Brain pericyte (primary cell): ENCODE results near the gene ZNF592.
A peak's percentile ranks its signal among the peaks of the same experiment; 100 is the strongest.
"Not testable (repeated sequence)": the region's sequence is repeated elsewhere in the genome, so short reads cannot be mapped to it uniquely, and the experiment has no call there.

Experiments
- DNase-seq: peaks from one replicate; pipeline ENCODE4 v3.0.0-alpha.2; 2012; ENCODE audit warnings: low read depth, low spot score

The ZNF592 gene

DNA sequence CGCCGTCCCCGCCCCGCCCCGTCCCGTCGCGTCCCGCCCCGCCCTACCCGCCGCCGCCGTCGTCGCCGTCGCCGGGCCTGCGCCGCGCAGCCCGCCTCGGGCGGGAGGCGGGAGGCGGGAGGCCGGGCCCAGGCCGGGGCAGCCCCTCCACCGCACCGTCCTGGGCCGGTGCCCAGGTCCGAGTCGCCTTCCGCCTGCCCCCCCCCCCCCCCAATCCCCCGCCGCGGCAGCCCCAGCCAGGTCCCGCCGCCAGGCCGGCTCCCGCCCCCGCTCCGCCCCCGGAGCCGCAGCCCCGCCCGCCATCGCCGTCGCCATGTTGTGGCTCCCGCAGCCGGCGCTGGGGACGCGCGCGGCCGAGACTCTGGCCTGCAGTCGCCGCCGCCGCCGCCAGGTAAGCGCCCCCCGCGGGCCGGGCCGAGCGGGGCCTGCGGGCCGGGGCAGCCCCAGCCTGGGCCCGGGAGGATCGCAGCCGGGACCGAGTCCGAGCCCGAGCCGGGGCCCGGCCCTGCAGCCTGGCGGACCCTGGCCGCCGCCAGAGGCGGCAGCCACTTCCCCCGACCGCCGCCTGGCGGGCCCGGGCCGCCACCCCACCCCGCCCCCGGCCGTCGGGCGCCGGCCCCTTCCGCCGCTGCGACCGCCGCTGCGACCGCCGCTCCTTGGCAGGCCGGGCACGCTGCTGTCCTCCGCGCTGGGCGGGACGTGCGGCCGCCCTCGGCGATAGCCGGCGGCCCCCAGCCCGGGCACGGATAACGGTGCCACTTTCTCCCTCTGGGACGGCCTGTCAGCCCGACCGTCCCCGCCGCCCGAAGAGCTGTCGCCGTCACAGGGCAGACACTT, at the start of gene ZNF592:
TSS of gene ZNF592 (plus strand) at position 319 of the 837 bp plus-strand sequence. CDS start 34,084 bp downstream, outside the sequence.
- DNase-seq = no peak

DNA sequence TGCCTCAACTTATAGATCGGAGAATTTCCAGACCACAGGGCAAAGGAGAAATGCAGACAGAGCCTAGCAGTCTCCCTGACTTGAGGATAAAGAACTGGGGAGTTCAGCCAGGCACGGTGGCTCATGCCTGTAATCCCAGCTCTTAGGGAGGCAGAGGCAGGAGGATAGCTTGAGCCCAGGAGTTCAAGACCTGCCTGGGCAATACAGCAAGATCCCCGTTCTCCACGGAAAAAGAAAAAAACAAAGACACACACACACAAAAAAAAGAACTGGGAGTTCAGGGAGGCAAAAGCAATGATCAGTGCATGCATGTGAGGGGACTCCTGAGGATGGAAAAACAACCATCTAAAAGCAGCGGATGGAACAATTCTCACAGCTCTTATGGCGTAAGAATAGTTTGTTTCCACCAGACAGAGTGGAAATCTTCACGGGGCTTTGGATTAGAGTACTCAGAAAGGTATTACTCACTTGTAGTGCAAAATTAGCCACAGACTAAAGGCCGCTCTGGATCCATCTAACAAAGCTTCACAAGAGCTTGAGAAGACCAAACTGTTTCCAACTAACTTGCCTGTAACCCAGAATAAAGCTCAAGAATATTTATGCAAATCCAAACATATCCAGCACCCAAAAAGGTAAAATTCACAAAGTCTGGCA, 48.7 kb upstream of the ZNF592 start:
- DNase-seq = no peak

DNA sequence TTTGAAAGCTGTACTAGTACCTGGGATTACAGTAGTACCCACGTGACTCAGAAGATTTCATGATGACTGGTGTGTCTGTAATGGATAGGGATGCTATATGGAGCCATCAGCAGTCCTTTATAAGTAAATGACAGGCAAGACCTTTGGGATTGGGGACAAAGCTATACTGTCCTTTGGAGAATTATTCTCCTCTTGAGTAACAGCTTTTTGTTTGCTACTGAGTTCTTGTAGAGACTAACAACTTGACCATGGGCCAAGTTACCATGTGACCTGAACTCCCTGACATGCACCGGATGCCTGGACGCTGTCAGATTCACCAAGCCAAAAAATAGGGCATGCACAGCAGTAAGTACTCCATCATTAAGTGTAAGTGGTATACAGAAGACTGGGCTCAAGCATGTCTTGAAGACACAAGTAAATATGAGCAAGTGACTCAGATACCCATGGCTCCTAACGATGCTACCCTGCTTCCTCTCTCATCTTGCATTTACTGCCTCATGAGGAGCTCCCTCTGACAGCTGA, 45.4 kb upstream of the ZNF592 start:
- DNase-seq = no peak

- DNase-seq = no peak
These were observed 44.6 kb upstream of the ZNF592 start for GRCh38 chr15:84703808-84704207.

- no peak for DNase-seq
These were observed 34.0 kb upstream of the ZNF592 start for GRCh38 chr15:84714372-84714771.

DNA sequence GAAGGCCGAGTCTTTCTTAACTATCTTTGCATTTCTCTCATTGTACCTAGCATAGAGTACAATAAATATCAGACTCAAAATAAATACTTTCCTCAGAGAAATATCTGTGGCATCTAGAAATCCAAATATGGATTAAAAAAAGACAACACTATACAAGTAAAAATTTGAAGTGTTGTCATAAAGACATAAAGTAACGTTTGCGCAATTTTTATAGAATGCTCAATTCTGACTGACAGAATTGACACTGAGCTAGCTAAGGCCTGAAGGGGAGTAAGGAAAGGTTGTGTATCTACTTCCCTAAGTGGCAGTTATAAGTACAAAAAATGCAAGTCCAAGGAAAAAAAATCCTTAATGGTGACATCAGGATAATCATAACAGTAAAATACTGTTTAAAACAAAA, 33.6 kb upstream of the ZNF592 start:
- no peak for DNase-seq

DNA sequence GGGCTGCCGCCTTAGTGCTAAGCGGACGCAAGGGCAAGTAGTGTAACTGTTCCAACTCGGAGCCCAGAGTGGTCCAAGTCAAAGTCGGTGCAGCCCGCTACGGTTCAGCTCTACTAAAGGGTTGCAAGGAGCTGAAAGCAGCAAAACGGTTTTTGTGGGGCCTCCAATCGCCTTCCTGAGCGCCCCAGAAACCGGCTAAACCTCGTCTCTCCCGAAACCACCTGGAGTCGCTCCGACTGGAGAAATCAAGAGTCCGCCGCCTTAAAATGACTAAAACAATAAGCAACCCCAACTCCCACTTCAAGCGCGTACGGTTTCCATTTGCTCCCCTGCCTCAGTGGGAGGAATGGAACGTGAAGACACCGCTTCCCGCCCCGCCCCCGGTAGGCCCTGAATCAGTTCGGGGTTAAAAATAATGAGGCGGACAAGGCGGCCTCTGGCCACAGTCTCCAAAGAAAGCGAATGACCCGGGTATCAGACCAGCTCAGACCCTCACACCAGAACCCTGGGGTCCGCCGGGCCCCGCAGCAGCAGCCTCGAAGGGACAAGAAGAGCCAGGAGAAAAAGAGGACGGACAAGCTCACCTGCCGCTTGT, 32.9 kb upstream of the ZNF592 start:
- no peak for DNase-seq

DNA sequence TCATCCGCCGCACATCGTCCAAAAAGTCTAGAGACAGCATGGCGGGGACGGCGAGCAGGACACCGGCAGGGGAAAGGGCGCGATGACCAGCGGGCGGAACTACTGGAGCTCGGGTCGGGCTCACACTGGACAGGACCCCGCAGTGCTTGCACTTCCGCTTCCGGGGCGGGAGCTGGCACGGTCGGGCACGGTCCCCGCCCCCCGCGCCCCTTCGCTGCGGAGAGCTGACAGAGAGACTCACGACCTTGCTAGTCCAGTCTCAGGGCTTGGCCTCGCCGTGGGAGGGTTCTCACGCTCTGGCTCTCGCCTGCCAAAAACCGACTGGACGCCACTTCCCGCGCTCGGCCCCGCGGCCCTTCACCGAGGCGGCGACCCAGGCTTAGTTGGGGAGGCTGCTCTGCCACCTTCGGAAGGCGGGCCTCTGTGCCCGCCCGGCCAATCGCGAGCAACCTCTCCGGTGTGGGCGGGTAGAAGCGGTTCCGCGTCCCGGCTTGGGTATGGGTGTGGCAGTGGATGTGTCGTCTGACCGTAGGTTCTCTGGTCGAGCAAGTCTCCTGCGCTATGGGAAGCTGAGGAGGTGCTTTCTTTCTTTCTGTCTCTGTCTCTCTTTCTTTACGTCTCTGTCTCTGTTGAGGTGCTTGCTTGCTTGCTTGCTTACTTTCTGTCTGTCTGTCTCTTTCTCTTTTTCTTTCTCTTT, 32.2 kb upstream of the ZNF592 start, which contains the start of gene SEC11A:
TSS of gene SEC11A (minus strand) at position 104 of the 697 bp plus-strand sequence. CDS start at position 40, 64 bp downstream.
- DNase-seq = peak; percentile 71

DNA sequence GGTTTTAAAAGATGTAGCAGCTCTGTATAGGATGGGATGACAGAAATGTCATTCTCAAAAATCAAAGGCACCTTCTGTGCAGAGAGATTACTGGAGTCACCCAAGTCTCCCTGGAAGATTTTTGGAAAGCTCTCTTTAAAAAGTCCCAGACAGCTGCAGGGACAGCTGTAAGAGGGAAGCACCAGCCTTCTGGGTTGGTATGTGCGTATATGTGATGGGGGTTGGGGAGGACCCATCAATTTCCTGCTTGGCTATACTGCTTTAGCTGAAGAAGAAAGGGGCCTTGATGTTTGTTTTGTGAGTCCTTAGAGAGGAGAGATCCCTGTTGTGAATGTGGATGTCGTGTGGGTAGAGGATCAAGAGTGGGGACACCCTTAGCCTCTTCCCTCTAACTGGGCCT, 27.0 kb upstream of the ZNF592 start:
- no peak for DNase-seq

DNA sequence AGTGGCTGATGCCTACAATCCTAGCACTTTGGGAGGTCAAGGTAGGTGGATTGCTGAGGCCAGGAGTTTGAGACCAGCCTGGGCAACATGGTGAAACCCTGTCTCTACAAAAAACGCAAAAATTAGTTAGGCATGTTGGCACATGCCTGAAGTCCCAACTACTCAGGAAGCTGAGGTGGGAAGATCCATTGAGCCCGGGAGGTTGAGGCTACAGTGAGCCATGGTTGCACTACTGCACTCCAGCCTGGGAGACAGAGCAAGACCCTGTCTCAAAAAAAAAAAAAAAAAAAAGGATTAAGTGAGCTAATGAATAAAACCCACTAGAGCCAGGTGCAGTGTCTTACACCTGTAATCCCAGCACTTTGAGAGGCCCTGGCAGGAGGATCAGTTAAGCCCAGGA, 25.8 kb upstream of the ZNF592 start:
- DNase-seq = no peak

- DNase-seq = no peak
These were observed 23.3 kb upstream of the ZNF592 start for GRCh38 chr15:84725001-84725491.

GRCh38 chr15:84727429-84727828, 21.0 kb upstream of the ZNF592 start:
- DNase-seq = no peak

DNA sequence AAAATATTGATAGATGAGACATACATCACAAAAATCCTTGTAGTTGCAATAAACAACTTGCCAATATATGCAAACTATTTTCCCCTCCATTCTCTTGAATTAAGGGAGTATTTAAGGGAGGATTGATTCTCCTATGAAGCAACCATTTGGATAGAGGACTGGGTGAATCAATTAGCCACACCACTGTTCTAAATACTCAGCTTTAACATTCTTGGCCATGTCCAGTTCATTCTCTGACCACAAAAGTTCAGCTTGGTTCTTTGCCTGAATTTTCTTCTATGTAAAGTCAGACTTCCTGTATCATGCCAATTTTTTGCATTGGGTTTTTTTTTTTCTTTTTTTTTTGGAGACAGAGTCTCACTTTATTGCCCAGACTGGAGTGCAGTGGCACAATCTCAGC, 16.6 kb upstream of the ZNF592 start:
- no peak for DNase-seq

DNA sequence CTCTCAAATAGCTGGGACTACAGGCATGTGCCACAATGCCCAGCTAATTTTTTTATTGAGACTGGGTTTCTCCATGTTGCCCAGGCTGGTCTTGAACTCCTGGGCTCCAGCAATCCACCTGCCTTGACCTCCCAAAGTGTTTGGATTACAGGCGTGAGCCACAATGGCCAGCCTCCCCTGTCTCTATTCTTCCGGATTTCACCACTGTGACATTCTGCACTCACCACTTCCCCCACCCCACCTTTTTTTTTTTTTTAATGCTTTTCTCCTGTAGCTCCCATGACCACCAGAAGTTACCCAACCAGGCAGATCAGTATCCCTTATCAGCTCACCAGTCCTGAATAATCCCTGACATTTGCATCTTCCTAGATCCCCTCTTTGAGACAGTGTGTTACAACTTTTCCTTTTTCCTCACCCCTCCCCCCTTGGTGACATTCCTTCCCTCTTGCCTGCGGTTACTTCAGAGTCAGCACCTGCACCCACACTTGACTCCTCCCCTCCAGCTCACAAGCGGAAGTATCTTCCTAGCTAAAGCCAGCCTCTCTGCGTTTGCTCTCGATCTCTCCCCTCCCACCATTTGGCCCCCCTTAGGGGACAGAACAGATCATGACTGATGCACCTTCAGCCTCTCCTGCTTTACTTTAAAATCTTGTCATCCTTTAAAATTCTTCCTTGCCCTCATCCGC, 13.5 kb upstream of the ZNF592 start:
- DNase-seq = no peak

GRCh38 chr15:84735480-84736061, 12.8 kb upstream of the ZNF592 start:
- DNase-seq = not testable (repeated sequence)

GRCh38 chr15:84736375-84736774, 12.0 kb upstream of the ZNF592 start:
- DNase-seq = no peak

DNA sequence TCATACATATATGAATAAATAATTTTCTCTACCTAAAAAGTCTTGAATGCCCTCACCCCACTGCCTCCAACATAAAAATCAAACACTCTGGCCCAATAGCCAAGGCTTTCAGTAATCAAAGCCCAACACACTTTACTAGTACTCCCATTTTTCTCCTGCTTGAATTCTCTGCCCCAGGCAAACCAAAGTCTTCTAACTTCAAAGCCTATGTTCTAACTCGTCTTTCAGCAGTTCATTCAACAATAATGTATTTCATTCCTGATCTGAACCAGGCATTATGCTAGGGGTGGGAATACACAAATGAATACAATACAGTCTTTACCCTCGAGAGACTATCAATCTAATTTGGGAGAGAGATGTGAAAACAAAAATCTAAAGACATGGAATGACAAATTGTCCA, 11.4 kb upstream of the ZNF592 start:
- DNase-seq = no peak

- no peak for DNase-seq
These were observed 7.7 kb upstream of the ZNF592 start for GRCh38 chr15:84740691-84741090.

DNA sequence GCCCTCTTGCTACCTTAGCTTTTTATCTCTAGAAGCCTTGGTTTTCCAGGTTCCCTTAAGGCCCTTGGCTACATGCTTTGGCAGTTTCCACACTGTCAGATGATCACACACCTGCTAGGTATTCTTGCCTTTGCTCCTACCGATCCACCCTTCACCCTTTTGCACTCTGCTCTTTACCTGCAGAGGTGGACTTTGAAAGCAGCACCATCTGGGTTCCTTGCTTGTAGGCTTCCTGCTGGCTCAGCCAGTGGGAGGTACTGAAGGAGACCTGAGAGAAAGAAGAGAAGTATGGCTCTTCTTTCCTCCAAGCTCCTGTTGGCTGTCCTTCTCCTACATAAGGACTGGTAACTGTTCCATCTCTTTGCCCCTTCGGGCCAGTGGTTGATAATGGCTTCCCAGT, 7.3 kb upstream of the ZNF592 start:
- DNase-seq = no peak

GRCh38 chr15:84747416-84748273, 747 bp upstream of the ZNF592 start:
- DNase-seq = no peak
